Keratinocyte (primary cell): Measurements from ENCODE around the gene NKX2-3.

Experiments
- CTCF ChIP-seq, 3 experiments: IDR thresholded peaks in 1 of 3; conservative IDR thresholded peaks in 1 of 3; optimal IDR thresholded peaks in 1 of 3; 2 replicates in 2 of 3; 3 replicates in 1 of 3; pipeline versions ENCODE3 to v1.5.1; 2011; ENCODE audit warnings: low read length in 3 of 3, mild to moderate bottlenecking in 3 of 3, moderate library complexity in 2 of 3, control low read depth in 1 of 3, inconsistent platforms in 1 of 3; ENCODE audit not compliant: insufficient read depth in 2 of 3; ENCODE audit errors: extremely low read depth in 1 of 3
- EZH2 ChIP-seq: IDR thresholded peaks from one replicate; pipeline ENCODE4 v1.6.1; 2012; ENCODE audit warnings: inconsistent platforms, mild to moderate bottlenecking, low read length, moderate library complexity

- TF ChIP-seq CTCF (optimal IDR thresholded peaks at IDR 0.05 in 1 of 3, IDR thresholded peaks at IDR 0.05 in 1 of 3, conservative IDR thresholded peaks at IDR 0.05 in 1 of 3; ENCODE audit: extremely low read depth in 1 of 3, insufficient read depth in 2 of 3, low read length in 3 of 3), result no peak
- TF ChIP-seq EZH2, result no peak
Observed at GRCh38 chr10:99487125-99487807, 45.5 kb upstream of the NKX2-3 start.
